HepG2 (cell line): Measurements from ENCODE around the gene COL25A1.

Experiments
- CTCF ChIP-seq: sonication (generic); formaldehyde crosslinking; IDR thresholded peaks from 2 replicates; pipeline ENCODE4 v1.5.0; 2020; ENCODE audit warnings: mild to moderate bottlenecking, missing genetic modification reagents, moderate library complexity
- EZH2 ChIP-seq: conservative IDR thresholded peaks from 2 replicates; pipeline ENCODE4 v1.6.1; 2012; ENCODE audit warnings: mild to moderate bottlenecking, low read depth, low read length, moderate library complexity
- MYC ChIP-seq: sonication (generic); formaldehyde crosslinking; IDR thresholded peaks from 2 replicates; pipeline ENCODE4 v1.9.0; 2021; ENCODE audit warnings: missing genetic modification reagents, borderline replicate concordance
- NFIC ChIP-seq: IDR thresholded peaks from 2 replicates; pipeline ENCODE4 v1.6.1; 2012; ENCODE audit warnings: mild to moderate bottlenecking, low read length, inconsistent platforms
- POLR2A ChIP-seq, 2 experiments: IDR thresholded peaks; 2 replicates each; pipeline ENCODE4 v1.6.1; 2011; ENCODE audit warnings: low read depth in 2 of 2, low read length in 2 of 2, mild to moderate bottlenecking in 1 of 2, moderate library complexity in 1 of 2; ENCODE audit not compliant: insufficient read depth in 1 of 2
- SP1 ChIP-seq, 2 experiments: fragments of 450-650 bp in 1 of 2; sonication (generic) in 1 of 2; formaldehyde crosslinking in 1 of 2; IDR thresholded peaks; 2 replicates each; pipeline versions ENCODE4 v1.4.0 to v1.6.1; 2016 to 2020; ENCODE audit warnings: missing genetic modification reagents in 1 of 2
- SRF ChIP-seq: IDR thresholded peaks from 2 replicates; pipeline ENCODE4 v1.6.1; 2011; ENCODE audit warnings: mild to moderate bottlenecking, low read depth, low read length, moderate library complexity
- THYN1 ChIP-seq: sonication (generic); formaldehyde crosslinking; IDR thresholded peaks from 2 replicates; pipeline ENCODE4 v1.8.1; 2023; ENCODE audit warnings: low read depth, mild to moderate bottlenecking, moderate library complexity, missing genetic modification reagents, borderline replicate concordance
- ZBTB33 ChIP-seq: sonication (generic); formaldehyde crosslinking; IDR thresholded peaks from 2 replicates; pipeline ENCODE4 v1.4.0; 2020; ENCODE audit warnings: missing genetic modification reagents
- ZNF644 ChIP-seq: IDR thresholded peaks from 2 replicates; pipeline ENCODE4 v1.6.1; 2016; ENCODE audit warnings: low read depth

- TF ChIP-seq ZNF644 (CRISPR knock-in tag) (no peak), MYC (CRISPR knock-in tag) (no peak), SRF (no peak), POLR2A (IDR thresholded peaks at IDR 0.05; ENCODE audit: insufficient read depth in 1 of 2, low read depth in 2 of 2, low read length in 2 of 2) (no peak), SP1 (IDR thresholded peaks at IDR 0.05) (no peak), SP1 (CRISPR knock-in tag; IDR thresholded peaks at IDR 0.05) (no peak), CTCF (CRISPR knock-in tag) (no peak), ZBTB33 (no peak), EZH2 (no peak), THYN1 (no peak), NFIC (no peak)
Measured at GRCh38 chr4:109303140-109303496, 660 bp upstream of the COL25A1 start.
